Nephron progenitor cell (in vitro differentiated cells): Measurements from ENCODE around the gene PERM1.
"Not testable (repeated sequence)": the region's sequence is repeated elsewhere in the genome, so short reads cannot be mapped to it uniquely, and the experiment has no call there.

Source experiments
- DNase-seq: peaks from one replicate; pipeline ENCODE4 v3.0.0; 2021
- H3K27ac Mint-ChIP-seq: 2 replicates; pipeline ENCODE4 v1.8.0; 2021; ENCODE audit warnings: mild to moderate bottlenecking, moderate library complexity, mixed read lengths
- H3K27me3 Mint-ChIP-seq: 2 replicates; pipeline ENCODE4 v1.8.0; 2021; ENCODE audit warnings: mild to moderate bottlenecking, low read depth, mixed read lengths; ENCODE audit not compliant: poor library complexity
- H3K36me3 Mint-ChIP-seq: 2 replicates; pipeline ENCODE4 v1.8.0; 2021; ENCODE audit warnings: low read depth, mixed read lengths
- H3K4me1 Mint-ChIP-seq: 2 replicates; pipeline ENCODE4 v1.8.0; 2021; ENCODE audit warnings: mixed read lengths
- H3K4me3 Mint-ChIP-seq: 2 replicates; pipeline ENCODE4 v1.8.0; 2021; ENCODE audit warnings: mild to moderate bottlenecking, moderate library complexity, mixed read lengths
- H3K9me3 Mint-ChIP-seq: 2 replicates; pipeline ENCODE4 v1.8.0; 2021; ENCODE audit warnings: mild to moderate bottlenecking, moderate library complexity, mixed read lengths
- CTCF ChIP-seq: fragments of 200-600 bp; sonication (generic); IDR thresholded peaks from 2 replicates; pipeline ENCODE4 v1.5.0; 2021; ENCODE audit warnings: antibody characterized with exemption

PERM1 gene

GRCh38 chr1:1021010-1021919 lies 39.4 kb upstream of the PERM1 start:
- Mint-ChIP-seq H3K27me3 (no peaks in the 10 kb centered on the region), H3K4me3 (peak overlapping the region; percentile 70), H3K27ac (no peak overlapping the region), H3K36me3 (peaks cover 3% of the 10 kb centered on the region), H3K9me3 (peaks cover 4% of the 10 kb centered on the region), H3K4me1 (peaks cover 30% of the 10 kb centered on the region)
- no peak for TF ChIP-seq CTCF
- no peak for DNase-seq

- Mint-ChIP-seq H3K9me3 (peaks cover 4% of the 10 kb centered on the region), H3K4me1 (peaks cover 24% of the 10 kb centered on the region), H3K27me3 (no peaks in the 10 kb centered on the region), H3K4me3 (peak overlapping the region; percentile 70), H3K27ac (no peak overlapping the region), H3K36me3 (peaks cover 3% of the 10 kb centered on the region)
- DNase-seq = peak; percentile 61
- no peak for TF ChIP-seq CTCF
Measured at GRCh38 chr1:1020415-1021009, 38.6 kb upstream of the PERM1 start.

GRCh38 chr1:1020000-1020404 lies 38.1 kb upstream of the PERM1 start, which contains the start of gene AGRN:
TSS of gene AGRN (plus strand) at chr1:1020120. CDS start at chr1:1020173, 53 bp downstream.
- Mint-ChIP-seq H3K4me1 (peaks cover 28% of the 10 kb centered on the region), H3K9me3 (peaks cover 4% of the 10 kb centered on the region), H3K27me3 (no peaks in the 10 kb centered on the region), H3K27ac (no peak within 1 kb of the TSS), H3K36me3 (peaks cover 3% of the 10 kb centered on the region), H3K4me3 (peak within 1 kb of the TSS; percentile 70)
- DNase-seq = peak; percentile 70
- no peak for TF ChIP-seq CTCF

GRCh38 chr1:1019122-1019999 lies 37.5 kb upstream of the PERM1 start:
- Mint-ChIP-seq H3K27me3 (no peaks in the 10 kb centered on the region), H3K4me3 (no peak overlapping the region), H3K36me3 (peaks cover 3% of the 10 kb centered on the region), H3K9me3 (peaks cover 4% of the 10 kb centered on the region), H3K4me1 (peaks cover 35% of the 10 kb centered on the region), H3K27ac (no peak overlapping the region)
- peak; percentile 86 for DNase-seq
- TF ChIP-seq CTCF = peak; percentile 30

GRCh38 chr1:1018321-1018685 lies 36.4 kb upstream of the PERM1 start:
- not testable (repeated sequence) for H3K9me3 Mint-ChIP-seq, H3K27me3 Mint-ChIP-seq, H3K36me3 Mint-ChIP-seq, H3K27ac Mint-ChIP-seq, DNase-seq, H3K4me3 Mint-ChIP-seq
- H3K4me1 Mint-ChIP-seq = peaks cover 44% of the 10 kb centered on the region

- DNase-seq, H3K27me3 Mint-ChIP-seq, H3K36me3 Mint-ChIP-seq, H3K9me3 Mint-ChIP-seq: not testable (repeated sequence)
- Mint-ChIP-seq H3K27ac (peak overlapping the region; percentile 95), H3K4me3 (peak overlapping the region; percentile 62), H3K4me1 (peaks cover 44% of the 10 kb centered on the region)
Measured at GRCh38 chr1:1017397-1018320, 35.8 kb upstream of the PERM1 start.
